Astrocyte (in vitro differentiated cells and primary cell): ENCODE measurements around the gene GLB1L. TPM values are rescaled to one million over a fixed set of nuclear protein-coding genes. Genes with fewer than 3 reads are reported as not detected.
"Not testable (repeated sequence)": the region's sequence is repeated elsewhere in the genome, so short reads cannot be mapped to it uniquely, and the experiment has no call there.

Experiments
- DNase-seq: peaks from one replicate; pipeline ENCODE4 v3.0.0-alpha.2; 2010; ENCODE audit warnings: low read depth
- FAIRE-seq: peaks from 2 replicates; lab custom pipeline; 2011; peaks lifted over from hg19 to GRCh38; lab: Jason Lieb, UNC
- H2AFZ ChIP-seq: 2 replicates; pipeline ENCODE4 v1.6.0; 2012; ENCODE audit warnings: low read depth, low read length, inconsistent platforms
- H3K27ac ChIP-seq: 2 replicates; pipeline ENCODE4 v1.5.1; 2011; ENCODE audit warnings: low read depth, low read length, inconsistent platforms
- H3K27me3 ChIP-seq: 2 replicates; pipeline ENCODE4 v1.6.0; 2011; ENCODE audit warnings: low read length, inconsistent platforms; ENCODE audit not compliant: insufficient read depth
- H3K36me3 ChIP-seq: 2 replicates; pipeline ENCODE4 v1.5.1; 2011; ENCODE audit warnings: low read length, inconsistent platforms; ENCODE audit not compliant: insufficient read depth
- H3K4me1 ChIP-seq: 2 replicates; pipeline ENCODE4 v1.5.1; 2011; ENCODE audit warnings: low read length, inconsistent platforms; ENCODE audit not compliant: insufficient read depth
- H3K4me2 ChIP-seq: 2 replicates; pipeline ENCODE4 v1.6.0; 2012; ENCODE audit warnings: low read length, inconsistent platforms
- H3K4me3 ChIP-seq: 2 replicates; pipeline ENCODE4 v1.5.1; 2011; ENCODE audit warnings: low read depth, mild to moderate bottlenecking, low read length, inconsistent platforms; ENCODE audit not compliant: insufficient read depth
- H3K79me2 ChIP-seq: 2 replicates; pipeline ENCODE4 v1.6.0; 2012; ENCODE audit warnings: mild to moderate bottlenecking, low read length, inconsistent platforms; ENCODE audit not compliant: insufficient read depth
- H3K9ac ChIP-seq: 2 replicates; pipeline ENCODE4 v1.6.0; 2012; ENCODE audit warnings: mild to moderate bottlenecking, low read length, inconsistent platforms
- H3K9me3 ChIP-seq: 2 replicates; pipeline ENCODE4 v1.5.1; 2012; ENCODE audit warnings: low read depth, mild to moderate bottlenecking, low read length, inconsistent platforms; ENCODE audit not compliant: insufficient read depth
- H4K20me1 ChIP-seq: 2 replicates; pipeline ENCODE4 v1.6.0; 2012; ENCODE audit warnings: low read length, inconsistent platforms; ENCODE audit not compliant: insufficient read depth
- H3K27ac Mint-ChIP-seq: one replicate; pipeline ENCODE4 v1.8.0; 2021; ENCODE audit warnings: mild to moderate bottlenecking, mixed read lengths; ENCODE audit not compliant: unreplicated experiment
- H3K27me3 Mint-ChIP-seq: one replicate; pipeline ENCODE4 v1.8.0; 2021; ENCODE audit warnings: low read depth, mixed read lengths; ENCODE audit not compliant: unreplicated experiment
- H3K36me3 Mint-ChIP-seq: one replicate; pipeline ENCODE4 v1.8.0; 2021; ENCODE audit warnings: low read depth, mixed read lengths; ENCODE audit not compliant: unreplicated experiment
- H3K4me1 Mint-ChIP-seq: one replicate; pipeline ENCODE4 v1.8.0; 2021; ENCODE audit warnings: low read depth, mixed read lengths; ENCODE audit not compliant: unreplicated experiment
- H3K4me3 Mint-ChIP-seq: one replicate; pipeline ENCODE4 v1.8.0; 2021; ENCODE audit warnings: mild to moderate bottlenecking, moderate library complexity, mixed read lengths; ENCODE audit not compliant: unreplicated experiment
- H3K9me3 Mint-ChIP-seq: one replicate; pipeline ENCODE4 v1.8.0; 2021; ENCODE audit warnings: mild to moderate bottlenecking, mixed read lengths; ENCODE audit not compliant: unreplicated experiment
- EZH2 ChIP-seq: IDR thresholded peaks from 2 replicates; pipeline ENCODE4 v1.6.1; 2012; ENCODE audit warnings: mild to moderate bottlenecking, low read length, inconsistent platforms; ENCODE audit not compliant: insufficient read depth
- total RNA-seq: library from RNA; stranded (reverse); gene quantifications from 2 replicates; pipeline ENCODE4 v1.2.1, GENCODE V29; 2021
- TF ChIP-seq, protein P1 (sequence below): IDR thresholded peaks from 2 replicates; pipeline ENCODE4 v1.5.1; 2011; ENCODE audit warnings: low read depth, mild to moderate bottlenecking, inconsistent platforms, low read length, moderate library complexity; ENCODE audit not compliant: insufficient read depth

Gene GLB1L
- total RNA-seq, 1 donor from 2014 or later: 2.7 TPM

DNA sequence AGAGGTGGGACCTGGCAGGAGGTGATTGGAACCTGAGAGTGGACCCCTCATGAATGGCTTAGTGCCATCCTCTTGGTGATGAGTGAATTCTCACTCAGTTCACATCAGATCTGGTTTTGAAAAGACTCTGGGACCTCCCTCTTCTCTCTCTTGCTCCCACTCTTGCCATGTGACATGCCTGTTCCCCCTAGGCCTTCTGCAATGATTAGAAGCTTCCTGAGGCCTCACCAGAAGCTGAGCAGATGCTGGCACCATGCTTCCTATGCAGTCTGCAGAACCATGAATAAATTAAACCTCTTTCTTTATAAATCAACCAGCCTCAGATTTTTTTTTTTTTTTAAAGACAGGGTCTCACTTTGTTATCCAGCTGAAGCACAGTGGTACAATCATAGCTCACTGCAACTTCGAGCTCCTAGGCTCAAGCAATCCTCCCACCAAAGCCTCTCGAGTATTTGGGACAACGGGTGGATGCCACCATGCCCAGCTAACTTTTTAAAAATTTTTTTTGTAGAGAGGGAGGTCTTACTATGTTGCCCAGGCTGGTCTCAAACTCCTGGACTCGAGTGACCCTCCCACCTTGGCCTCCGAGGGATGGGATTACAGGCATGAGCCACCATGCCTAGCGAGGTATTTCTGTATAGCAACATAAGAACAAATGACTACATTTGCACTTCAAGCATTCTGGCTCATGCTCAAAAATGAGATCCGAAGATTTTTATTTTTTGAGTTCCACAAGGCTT is 40.6 kb downstream of the GLB1L start:
- Mint-ChIP-seq H3K27me3 (peaks cover 11% of the 10 kb centered on the region), H3K36me3 (peaks cover 3% of the 10 kb centered on the region), H3K9me3 (no peaks in the 10 kb centered on the region), H3K4me1 (peaks cover 11% of the 10 kb centered on the region), H3K27ac (no peak overlapping the region), H3K4me3 (no peak overlapping the region)
- H3K9ac ChIP-seq: no peak overlapping the region
- H3K27me3 ChIP-seq: no peaks in the 10 kb centered on the region
- no peaks in the 10 kb centered on the region for H3K9me3 ChIP-seq
- TF ChIP-seq, protein P1, sequence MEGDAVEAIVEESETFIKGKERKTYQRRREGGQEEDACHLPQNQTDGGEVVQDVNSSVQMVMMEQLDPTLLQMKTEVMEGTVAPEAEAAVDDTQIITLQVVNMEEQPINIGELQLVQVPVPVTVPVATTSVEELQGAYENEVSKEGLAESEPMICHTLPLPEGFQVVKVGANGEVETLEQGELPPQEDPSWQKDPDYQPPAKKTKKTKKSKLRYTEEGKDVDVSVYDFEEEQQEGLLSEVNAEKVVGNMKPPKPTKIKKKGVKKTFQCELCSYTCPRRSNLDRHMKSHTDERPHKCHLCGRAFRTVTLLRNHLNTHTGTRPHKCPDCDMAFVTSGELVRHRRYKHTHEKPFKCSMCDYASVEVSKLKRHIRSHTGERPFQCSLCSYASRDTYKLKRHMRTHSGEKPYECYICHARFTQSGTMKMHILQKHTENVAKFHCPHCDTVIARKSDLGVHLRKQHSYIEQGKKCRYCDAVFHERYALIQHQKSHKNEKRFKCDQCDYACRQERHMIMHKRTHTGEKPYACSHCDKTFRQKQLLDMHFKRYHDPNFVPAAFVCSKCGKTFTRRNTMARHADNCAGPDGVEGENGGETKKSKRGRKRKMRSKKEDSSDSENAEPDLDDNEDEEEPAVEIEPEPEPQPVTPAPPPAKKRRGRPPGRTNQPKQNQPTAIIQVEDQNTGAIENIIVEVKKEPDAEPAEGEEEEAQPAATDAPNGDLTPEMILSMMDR: no peak
- TF ChIP-seq EZH2: no peak
- peaks cover 15% of the 10 kb centered on the region for H4K20me1 ChIP-seq
- no peak overlapping the region for H2AFZ ChIP-seq
- no peak for DNase-seq
- FAIRE-seq: no peak
- H3K79me2 ChIP-seq: peaks cover 6% of the 10 kb centered on the region
- H3K27ac ChIP-seq: no peak overlapping the region
- H3K4me3 ChIP-seq: no peak overlapping the region
- H3K4me1 ChIP-seq: peaks cover 16% of the 10 kb centered on the region
- H3K4me2 ChIP-seq: no peak overlapping the region
- no peaks in the 10 kb centered on the region for H3K36me3 ChIP-seq

- not testable (repeated sequence) for H3K4me3 ChIP-seq, H4K20me1 ChIP-seq, H3K4me2 ChIP-seq, DNase-seq, H3K9me3 ChIP-seq, H2AFZ ChIP-seq, FAIRE-seq, H3K9me3 Mint-ChIP-seq, H3K4me3 Mint-ChIP-seq, H3K36me3 Mint-ChIP-seq, H3K9ac ChIP-seq, H3K27ac Mint-ChIP-seq, H3K36me3 ChIP-seq, H3K4me1 Mint-ChIP-seq, H3K79me2 ChIP-seq, H3K4me1 ChIP-seq, H3K27me3 ChIP-seq, H3K27ac ChIP-seq
- H3K27me3 Mint-ChIP-seq: peaks cover 16% of the 10 kb centered on the region
Measured at GRCh38 chr2:219201331-219201730, 43.9 kb downstream of the GLB1L start.

- not testable (repeated sequence) for H3K9me3 ChIP-seq, H3K4me2 ChIP-seq, H3K27me3 ChIP-seq, H3K9ac ChIP-seq, FAIRE-seq, H4K20me1 ChIP-seq, H2AFZ ChIP-seq, H3K4me1 ChIP-seq, H3K36me3 Mint-ChIP-seq, H3K27ac ChIP-seq, H3K79me2 ChIP-seq, H3K4me1 Mint-ChIP-seq, H3K9me3 Mint-ChIP-seq, H3K4me3 Mint-ChIP-seq, H3K4me3 ChIP-seq, DNase-seq, H3K36me3 ChIP-seq
- Mint-ChIP-seq H3K27me3 (peaks cover 16% of the 10 kb centered on the region), H3K27ac (peak overlapping the region; percentile 62)
Measured at GRCh38 chr2:219200502-219201326, 44.5 kb downstream of the GLB1L start.
